ENCODE data around the gene TES.

DNA sequence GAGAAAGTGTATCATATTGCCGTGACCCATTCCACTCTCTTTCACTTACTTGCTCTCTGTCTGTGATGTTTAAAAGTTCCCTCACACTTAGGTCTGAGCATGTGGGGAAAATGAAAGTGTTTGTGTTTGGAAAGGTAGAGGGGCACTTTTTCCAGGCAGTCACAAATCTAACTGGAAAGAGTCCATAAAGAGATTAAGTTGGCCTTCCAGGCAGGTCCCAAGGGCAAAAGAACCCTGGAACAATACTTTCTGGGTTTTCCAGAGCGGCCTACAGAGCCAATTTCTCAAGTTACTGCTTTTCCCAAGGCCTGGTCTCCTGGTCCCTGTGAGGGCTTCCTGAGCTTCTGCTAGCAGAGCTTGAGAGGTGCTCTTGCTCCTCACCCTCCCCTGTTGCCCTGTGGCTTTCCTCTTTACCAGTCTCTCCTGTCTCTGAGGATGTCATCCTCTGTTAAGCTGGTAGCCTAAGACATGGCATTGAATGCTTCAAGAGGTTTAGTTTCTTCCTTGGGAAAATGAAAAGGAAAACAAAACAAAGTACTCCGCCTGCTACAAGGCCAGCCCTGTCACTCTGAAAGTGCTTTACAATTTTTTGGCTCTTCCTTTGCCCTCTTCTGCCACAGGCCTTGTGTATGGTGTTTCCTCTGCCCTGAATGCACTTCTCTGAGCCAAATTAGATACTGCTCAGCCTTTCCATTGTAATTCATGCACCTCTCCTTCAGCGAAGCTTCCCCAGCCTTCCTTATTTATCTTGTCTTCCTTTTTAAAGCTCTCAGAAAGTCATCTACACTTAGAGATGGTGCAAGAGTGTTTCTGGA is 20.1 kb downstream of the TES start:
- TF ChIP-seq, protein P1, sequence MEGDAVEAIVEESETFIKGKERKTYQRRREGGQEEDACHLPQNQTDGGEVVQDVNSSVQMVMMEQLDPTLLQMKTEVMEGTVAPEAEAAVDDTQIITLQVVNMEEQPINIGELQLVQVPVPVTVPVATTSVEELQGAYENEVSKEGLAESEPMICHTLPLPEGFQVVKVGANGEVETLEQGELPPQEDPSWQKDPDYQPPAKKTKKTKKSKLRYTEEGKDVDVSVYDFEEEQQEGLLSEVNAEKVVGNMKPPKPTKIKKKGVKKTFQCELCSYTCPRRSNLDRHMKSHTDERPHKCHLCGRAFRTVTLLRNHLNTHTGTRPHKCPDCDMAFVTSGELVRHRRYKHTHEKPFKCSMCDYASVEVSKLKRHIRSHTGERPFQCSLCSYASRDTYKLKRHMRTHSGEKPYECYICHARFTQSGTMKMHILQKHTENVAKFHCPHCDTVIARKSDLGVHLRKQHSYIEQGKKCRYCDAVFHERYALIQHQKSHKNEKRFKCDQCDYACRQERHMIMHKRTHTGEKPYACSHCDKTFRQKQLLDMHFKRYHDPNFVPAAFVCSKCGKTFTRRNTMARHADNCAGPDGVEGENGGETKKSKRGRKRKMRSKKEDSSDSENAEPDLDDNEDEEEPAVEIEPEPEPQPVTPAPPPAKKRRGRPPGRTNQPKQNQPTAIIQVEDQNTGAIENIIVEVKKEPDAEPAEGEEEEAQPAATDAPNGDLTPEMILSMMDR (IDR thresholded peaks at IDR 0.05), result no peak
- no peak for TF ChIP-seq POLR2A (IDR thresholded peaks at IDR 0.05)

Data from heart left ventricle (tissue), 13 donors.